H54 (cell line): ENCODE measurements around the gene ESPNL.
A peak's percentile ranks its signal among the peaks of the same experiment; 100 is the strongest.
"Not testable (repeated sequence)": the region's sequence is repeated elsewhere in the genome, so short reads cannot be mapped to it uniquely, and the experiment has no call there.

Experiments
- DNase-seq: peaks from one replicate; pipeline ENCODE4 v3.0.0; 2011; ENCODE audit warnings: low spot score, mixed read lengths; ENCODE audit not compliant: insufficient read length
- FAIRE-seq: peaks from 3 replicates; lab custom pipeline; 2011; peaks lifted over from hg19 to GRCh38; lab: Jason Lieb, UNC
- POLR2A ChIP-seq: IDR thresholded peaks from 2 replicates; pipeline ENCODE4 v1.6.1; 2011; ENCODE audit warnings: low read depth, mild to moderate bottlenecking, low read length

Gene ESPNL

GRCh38 chr2:238167344-238167715 lies 67.2 kb downstream of the ESPNL start:
- no peak for DNase-seq
- no peak for FAIRE-seq
- TF ChIP-seq POLR2A = no peak

- TF ChIP-seq POLR2A = no peak
- DNase-seq (no peak), FAIRE-seq (no peak)
Measured at GRCh38 chr2:238167761-238168160, 67.6 kb downstream of the ESPNL start.

- FAIRE-seq (no peak), DNase-seq (no peak)
- no peak for TF ChIP-seq POLR2A
Measured at GRCh38 chr2:238168196-238169047, 68.3 kb downstream of the ESPNL start.

GRCh38 chr2:238169048-238169707 lies 69.0 kb downstream of the ESPNL start:
- FAIRE-seq (no peak), DNase-seq (no peak)
- TF ChIP-seq POLR2A = no peak

GRCh38 chr2:238169708-238170251 lies 69.6 kb downstream of the ESPNL start:
- peak; percentile 96 for DNase-seq
- no peak for TF ChIP-seq POLR2A
- FAIRE-seq = peak; percentile 92

- no peak for FAIRE-seq
- no peak for TF ChIP-seq POLR2A
- no peak for DNase-seq
Measured at GRCh38 chr2:238170386-238171071, 70.4 kb downstream of the ESPNL start.

- FAIRE-seq, DNase-seq: not testable (repeated sequence)
Measured at GRCh38 chr2:238171072-238171431, 70.9 kb downstream of the ESPNL start.

GRCh38 chr2:238171575-238172187 lies 71.5 kb downstream of the ESPNL start:
- FAIRE-seq (no peak), DNase-seq (no peak)
- no peak for TF ChIP-seq POLR2A

GRCh38 chr2:238172439-238172838 lies 72.3 kb downstream of the ESPNL start:
- TF ChIP-seq POLR2A = no peak
- DNase-seq = no peak
- no peak for FAIRE-seq

- no peak for FAIRE-seq
- no peak for TF ChIP-seq POLR2A
- no peak for DNase-seq
Measured at GRCh38 chr2:238173692-238174091, 73.6 kb downstream of the ESPNL start.

GRCh38 chr2:238174291-238174690 lies 74.2 kb downstream of the ESPNL start:
- DNase-seq = no peak
- FAIRE-seq = no peak
- TF ChIP-seq POLR2A = no peak

- DNase-seq (no peak), FAIRE-seq (no peak)
- TF ChIP-seq POLR2A = no peak
Measured at GRCh38 chr2:238174701-238175100, 74.6 kb downstream of the ESPNL start.

GRCh38 chr2:238176613-238177012 lies 76.5 kb downstream of the ESPNL start:
- DNase-seq = no peak
- no peak for FAIRE-seq

More at GRCh38 chr2:238176613-238177012, 76.5 kb downstream of the ESPNL start:
- no peak for TF ChIP-seq POLR2A
